Stimulated activated CD4-positive, alpha-beta T cell treated with anti-CD3 and anti-CD28 coated beads, Interleukin-4, amount 100 ng/mL, for 48 hours (primary cell): Measurements from ENCODE around the gene RABEP2.
"Not testable (repeated sequence)": the region's sequence is repeated elsewhere in the genome, so short reads cannot be mapped to it uniquely, and the experiment has no call there.

Experiments
- DNase-seq, 2 donors: peaks; one replicate each; pipeline ENCODE4 v3.0.0-alpha.2; 2020; ENCODE audit warnings: low read depth in 2 of 2

RABEP2 gene

DNA sequence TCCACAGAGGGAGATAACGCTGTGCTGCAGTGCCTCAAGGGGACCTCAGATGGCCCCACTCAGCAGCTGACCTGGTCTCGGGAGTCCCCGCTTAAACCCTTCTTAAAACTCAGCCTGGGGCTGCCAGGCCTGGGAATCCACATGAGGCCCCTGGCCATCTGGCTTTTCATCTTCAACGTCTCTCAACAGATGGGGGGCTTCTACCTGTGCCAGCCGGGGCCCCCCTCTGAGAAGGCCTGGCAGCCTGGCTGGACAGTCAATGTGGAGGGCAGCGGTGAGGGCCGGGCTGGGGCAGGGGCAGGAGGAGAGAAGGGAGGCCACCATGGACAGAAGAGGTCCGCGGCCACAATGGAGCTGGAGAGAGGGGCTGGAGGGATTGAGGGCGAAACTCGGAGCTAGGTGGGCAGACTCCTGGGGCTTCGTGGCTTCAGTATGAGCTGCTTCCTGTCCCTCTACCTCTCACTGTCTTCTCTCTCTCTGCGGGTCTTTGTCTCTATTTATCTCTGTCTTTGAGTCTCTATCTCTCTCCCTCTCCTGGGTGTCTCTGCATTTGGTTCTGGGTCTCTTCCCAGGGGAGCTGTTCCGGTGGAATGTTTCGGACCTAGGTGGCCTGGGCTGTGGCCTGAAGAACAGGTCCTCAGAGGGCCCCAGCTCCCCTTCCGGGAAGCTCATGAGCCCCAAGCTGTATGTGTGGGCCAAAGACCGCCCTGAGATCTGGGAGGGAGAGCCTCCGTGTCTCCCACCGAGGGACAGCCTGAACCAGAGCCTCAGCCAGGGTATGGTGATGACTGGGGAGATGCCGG lies 7.5 kb upstream of the RABEP2 start:
- no peak for DNase-seq

DNA sequence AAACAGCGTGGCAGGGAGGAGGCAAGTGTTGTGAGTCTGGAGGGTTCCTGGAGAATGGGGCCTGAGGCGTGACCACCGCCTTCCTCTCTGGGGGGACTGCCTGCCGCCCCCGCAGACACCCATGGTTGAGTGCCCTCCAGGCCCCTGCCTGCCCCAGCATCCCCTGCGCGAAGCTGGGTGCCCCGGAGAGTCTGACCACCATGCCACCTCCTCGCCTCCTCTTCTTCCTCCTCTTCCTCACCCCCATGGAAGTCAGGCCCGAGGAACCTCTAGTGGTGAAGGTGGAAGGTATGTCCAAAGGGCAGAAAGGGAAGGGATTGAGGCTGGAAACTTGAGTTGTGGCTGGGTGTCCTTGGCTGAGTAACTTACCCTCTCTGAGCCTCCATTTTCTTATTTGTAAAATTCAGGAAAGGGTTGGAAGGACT lies 6.8 kb upstream of the RABEP2 start, which contains the start of gene CD19:
Gene CD19 (plus strand): TSS at position 171 of the 425 bp plus-strand sequence. CDS start 30 bp downstream, at position 201.
- no peak for DNase-seq

DNA sequence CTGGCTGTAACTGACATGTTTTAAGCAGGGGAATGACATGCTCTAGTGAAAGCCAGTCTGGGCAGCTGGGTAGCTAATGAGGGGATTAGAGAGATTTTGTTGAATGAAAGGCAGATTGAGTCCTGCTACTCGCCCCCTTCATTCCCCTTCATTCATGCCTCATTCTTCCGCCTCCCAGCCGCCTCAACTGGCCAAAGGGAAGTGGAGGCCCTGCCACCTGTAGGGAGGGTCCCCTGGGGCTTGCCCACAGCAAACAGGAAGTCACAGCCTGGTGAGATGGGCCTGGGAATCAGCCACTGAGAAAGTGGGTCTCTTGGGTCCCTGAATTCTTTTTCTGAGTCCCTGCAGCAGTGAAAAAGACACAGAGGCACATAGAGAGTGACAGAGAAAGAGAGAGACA lies 5.6 kb upstream of the RABEP2 start:
- DNase-seq, result no peak

DNA sequence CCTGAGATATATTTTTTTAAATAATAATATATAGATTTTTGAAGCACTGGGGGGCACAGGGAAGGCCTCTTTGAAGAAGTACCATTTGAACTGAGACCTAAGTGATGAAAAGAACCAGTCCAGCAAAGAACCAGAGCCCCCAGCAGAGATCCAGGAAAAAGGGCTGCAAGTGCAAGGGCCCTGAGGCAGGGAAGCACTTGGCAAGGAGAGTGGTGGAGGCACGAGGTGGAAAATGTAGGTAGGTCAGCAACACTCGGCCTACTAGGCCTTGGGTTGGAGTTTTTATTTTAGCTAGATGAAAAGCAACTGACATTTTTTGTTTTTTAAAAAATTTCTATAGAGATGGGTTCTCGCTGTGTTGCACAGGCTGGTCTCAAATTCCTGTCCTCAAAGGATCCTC lies 5.2 kb upstream of the RABEP2 start:
- DNase-seq, result no peak

DNA sequence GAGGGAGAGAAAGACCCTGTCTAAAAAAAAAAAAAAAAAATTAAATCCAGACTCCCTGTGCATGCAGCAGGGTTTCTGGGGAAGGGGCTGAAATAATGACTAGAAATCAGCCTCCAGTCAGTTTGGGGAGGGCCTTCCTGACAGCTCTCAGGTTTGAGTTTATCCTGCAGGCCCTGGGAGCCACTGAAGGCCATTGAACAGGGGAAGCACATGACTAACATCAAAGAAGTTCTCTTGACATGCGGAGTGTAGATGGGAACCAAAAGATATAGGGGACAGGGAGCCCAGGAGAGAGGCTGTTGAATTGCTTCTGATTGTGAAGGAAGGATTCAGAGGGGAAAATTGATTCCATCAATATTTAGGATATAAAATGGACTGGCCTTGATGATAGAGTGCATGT lies 2.8 kb upstream of the RABEP2 start:
- no peak for DNase-seq

DNA sequence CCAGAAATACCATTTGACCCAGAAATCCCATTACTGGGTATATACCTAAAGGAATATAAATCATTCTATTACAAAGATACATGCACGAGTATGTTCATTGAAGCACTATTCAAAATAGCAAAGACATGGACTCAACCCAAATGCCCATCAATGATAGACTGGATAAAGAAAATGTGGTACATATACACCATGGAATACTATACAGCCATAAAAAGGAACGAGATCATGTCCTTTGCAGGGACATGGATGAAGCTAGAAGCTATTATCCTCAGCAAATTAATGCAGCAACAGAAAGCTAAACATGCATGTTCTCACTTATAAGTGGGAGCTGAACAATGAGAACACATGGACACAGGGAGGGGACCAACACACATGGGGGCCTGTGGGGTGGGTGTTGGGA lies 1.2 kb upstream of the RABEP2 start:
- DNase-seq, result not testable (repeated sequence)

DNA sequence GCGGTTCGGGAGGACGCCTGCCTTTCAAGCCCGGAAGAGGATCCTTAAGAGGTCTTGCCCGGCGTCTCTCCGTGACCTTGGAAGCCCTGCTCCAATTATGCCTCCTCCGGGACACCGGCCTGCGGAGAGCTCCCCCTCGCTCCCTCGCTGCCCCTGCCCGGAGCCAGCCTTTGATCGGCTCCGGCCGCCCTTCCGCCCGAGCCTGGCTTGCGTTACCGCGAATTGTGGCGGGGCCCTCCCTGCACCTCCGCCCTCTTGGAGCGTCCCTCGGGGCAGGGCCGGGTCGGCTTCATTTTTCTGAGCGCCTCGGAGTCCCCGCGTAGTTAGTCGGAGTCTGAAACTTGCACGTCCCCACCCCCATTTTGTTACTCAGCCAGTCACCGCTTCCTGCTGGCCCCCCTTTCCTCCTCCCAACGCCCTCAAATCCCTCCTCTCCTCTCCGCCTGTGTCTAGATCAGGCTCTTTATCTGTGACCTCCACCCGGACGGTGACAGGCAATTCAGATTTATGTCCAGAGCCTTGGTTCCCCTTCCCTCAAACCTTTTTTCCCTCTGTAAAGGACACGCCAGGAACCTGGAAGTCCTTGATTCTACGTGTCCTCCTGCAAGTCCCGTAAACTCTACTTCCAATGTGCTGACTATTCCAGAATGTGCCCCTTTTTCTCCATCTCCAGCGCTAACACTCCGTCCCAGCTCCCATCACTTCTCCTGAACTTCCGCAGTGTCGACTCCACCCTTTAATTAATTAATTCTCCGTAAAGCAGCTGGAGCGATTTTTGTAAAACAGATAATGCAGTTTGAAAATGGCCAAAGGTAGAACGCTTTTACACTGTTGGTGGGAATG lies 569 bp upstream of the RABEP2 start:
- DNase-seq, result peak; percentile 66 to 77

DNA sequence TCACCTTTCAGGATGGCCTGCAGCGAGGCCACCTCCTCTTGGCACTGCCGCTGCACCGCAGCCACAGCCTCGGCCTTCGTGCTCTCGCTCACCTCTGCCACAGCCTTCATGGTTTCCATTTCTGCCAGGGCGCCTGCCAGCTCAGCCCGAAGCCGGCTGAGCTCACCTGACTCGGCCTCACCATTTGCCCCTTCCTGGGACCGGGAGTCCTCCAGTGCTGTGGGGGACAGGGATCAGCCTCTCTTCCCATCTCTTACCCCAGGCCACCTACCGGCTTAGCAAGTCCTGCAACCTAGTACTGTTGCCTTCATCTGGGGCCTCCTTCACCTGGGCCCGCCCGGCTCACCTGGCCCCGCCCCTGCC lies 658 bp downstream of the RABEP2 start:
- DNase-seq, result no peak

DNA sequence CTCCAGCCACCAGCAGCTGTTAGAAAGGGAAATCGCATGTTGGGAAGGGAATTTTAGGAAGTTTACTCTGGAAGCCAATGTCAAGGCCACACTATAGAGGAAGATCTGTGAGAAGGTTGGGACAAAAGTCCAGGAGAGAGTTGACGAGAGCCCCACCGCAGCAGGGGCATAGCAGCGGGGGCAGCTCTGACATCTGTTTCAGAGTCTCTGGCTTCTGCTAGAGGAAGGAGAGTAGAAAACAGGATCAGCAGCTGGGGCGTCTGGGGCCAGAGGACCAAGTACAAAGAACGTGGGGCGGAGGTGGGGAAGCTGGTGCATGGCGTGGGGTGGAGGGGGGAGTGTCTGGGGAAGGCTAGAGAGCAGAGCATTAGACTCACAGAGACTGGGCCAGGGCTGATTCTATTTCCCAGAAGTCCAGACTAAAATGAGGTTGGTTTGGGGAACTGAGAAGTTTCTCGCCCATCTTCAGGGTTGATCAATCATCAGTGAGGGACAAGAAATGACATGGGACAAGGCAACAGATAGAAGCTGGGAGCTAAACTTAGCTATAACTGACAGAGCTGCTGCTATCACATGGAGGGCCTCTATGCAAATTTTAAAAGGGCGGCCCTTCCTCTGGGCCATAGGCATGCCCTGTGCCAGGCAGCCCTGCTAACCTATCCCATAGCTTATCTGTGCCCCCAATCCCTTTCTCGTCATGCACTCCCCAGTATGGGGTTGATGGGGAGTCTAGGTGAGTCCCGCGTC lies 1.2 kb downstream of the RABEP2 start:
- DNase-seq, result no peak

DNA sequence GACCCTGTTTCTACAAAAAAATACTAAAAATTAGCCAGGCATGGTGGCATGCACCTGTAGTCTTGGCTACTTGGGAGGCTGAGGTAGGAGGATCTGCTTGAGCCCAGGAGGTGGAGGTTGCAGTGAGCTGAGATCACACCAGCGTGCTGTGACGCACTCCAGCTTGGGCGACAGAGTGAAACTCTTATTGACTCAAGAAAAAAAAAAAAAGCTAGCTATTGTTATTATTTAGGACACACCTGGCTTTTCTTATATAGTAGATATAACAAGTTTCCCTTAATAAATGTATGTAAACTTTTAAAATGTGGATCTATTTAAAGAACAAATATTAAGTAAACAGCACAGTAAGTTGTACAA lies 1.8 kb downstream of the RABEP2 start:
- no peak for DNase-seq

DNA sequence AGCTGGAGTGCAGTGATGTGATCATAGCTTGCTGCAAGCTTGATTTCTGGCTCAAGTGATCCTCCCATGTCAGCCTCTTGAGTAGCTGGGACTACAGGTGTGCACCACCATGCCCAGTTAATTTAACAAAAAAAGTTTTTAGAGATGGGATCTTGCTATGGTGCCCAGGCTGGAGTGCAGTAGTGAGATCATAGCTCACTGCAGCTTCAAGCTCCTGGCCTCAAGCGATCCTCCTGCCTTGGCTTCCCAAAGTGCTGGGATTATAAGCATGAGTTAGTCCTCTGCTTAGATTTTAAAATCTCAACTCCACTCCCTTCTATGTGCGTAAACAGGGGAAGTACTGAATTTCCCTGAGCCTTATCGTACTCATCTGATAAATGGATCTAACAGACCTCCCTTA lies 6.3 kb downstream of the RABEP2 start:
- DNase-seq, result no peak

DNA sequence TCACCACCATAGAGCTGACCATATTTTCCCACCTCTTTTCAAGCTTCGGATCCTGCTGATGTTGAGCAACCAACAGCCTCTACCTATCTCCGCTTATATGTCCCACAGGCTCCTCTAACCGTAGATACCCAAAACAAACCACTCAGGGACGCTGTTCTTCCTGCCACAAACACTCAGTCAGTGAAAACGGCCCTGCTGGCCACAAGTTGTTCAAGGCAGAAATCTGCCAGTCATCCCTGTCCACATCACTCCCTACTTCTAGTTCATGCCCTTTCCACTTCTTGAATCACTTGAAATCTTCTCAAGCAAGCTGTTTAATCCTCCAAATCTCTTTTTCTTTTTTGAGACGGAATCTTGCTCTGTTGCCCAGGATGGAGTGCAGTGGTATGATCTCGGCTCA lies 7.9 kb downstream of the RABEP2 start:
- no peak for DNase-seq

DNA sequence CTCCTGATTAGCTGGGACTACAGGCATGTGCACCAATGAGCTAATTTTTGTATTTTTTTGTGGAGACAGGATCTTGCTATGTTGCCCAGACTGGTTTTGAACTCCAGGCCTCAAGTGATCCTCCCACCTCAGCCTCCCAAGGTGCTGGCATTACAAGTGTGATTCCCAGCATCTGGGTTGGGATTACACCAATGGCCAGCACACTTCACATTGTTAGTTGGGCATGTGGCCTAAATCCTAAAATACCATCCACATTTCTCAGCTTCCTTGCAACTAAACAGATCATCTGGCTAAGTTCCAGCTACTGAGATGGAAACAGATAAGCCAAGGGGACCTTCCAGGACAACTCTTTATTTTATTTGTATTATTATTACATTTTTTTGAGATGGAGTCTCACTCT lies 9.9 kb downstream of the RABEP2 start:
- DNase-seq, result no peak

DNA sequence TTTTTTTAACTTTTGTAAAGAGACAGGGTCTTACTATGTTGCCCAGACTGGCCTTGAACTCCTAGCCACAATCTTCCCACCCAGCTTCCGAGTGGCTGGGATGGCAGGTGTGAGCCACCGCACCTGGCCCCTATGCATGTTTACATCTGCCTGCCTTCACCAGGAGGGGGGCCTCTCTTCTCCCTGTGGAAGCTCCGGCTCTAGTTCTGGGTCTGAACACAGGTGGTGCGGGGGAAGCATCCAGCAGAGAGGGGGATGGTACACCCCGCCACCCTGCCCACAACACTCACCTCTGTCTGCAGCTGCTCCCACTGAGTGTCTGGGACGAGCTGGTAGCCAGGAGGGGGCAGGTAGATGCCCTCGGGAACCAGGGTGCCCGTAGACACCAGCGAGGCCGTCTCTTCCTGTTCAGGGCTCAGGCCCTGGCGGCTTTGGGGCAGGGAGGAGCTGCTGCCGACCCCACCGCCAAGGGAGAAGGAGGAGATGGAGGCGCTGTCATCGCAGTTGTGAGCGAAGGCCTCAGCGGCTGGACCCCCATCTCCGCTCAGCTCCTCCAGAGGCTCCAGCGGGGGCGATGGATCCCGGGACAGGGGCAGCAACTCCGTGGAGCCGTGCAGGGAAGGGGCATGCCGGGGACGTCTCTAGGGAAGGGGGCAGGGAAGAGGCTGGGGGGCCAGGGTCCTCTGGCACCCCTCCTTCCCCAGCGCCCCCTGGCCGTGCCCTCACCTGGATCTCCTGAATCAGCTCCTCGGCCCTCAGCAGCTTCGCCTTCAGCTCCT lies 10.9 kb downstream of the RABEP2 start:
- no peak for DNase-seq

DNA sequence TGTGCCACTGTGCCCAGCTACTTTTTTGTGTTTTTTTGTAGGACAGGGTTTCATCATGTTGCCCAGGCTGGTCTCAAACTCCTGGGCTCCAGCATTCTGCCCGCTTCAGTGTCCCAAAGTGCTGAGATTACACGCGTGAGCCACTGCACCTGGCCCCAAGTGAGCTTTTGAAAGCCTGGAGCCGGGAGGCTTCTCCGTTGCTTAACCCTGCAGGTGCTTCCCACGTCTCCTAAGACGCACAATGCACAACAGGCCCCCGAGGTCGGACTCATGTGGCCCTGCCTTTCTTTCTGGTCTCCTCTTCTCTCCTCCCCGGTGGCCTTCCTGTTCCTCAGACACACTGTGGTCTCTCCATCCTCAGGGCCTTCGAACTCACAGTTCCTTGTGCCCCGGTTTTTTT lies 12.5 kb downstream of the RABEP2 start:
- no peak for DNase-seq

DNA sequence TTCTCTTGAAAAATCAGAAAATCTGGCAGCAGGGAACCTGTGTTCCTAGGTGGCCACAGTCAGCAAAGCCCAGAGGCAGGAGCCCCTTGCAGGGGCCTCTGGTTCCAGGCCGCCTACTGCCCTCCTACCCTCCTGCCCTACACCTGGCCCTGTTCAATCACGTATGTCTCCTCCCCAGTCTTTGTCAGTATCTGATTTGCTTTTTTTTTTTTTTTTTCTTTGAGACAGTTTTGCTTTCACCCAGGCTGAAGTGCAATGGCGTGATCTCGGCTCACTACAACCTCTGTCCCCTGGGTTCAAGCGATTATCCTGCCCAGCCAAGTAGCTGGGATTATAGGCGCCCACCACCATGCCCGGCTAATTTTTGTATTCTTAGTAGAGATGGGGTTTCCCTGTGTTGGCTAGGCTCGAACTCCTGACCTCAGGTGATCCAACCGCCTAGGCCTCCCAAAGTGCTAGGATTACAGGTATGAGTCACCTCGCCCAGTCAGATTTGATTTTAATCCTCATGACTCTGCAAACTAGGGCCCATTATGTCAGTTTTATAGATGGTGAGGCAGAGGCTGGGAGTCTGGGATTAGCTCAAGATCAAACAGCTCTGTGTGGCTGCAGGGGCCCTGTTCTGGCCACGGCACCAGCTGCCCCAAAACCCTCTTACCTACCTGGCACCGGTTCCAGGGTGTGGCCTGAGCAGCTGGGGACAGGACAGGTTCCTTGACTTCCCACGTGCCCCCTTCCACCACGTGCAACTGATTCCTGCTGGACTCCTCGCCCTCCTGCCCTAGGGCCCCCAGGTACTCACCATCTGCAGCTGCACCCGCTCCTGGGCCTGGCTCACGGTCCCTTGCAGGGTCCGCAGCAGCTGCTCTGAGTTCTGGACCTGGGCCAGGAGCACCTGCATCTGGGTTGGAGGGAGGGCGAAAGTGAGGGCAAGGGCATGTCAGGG lies 14.7 kb downstream of the RABEP2 start:
- no peak for DNase-seq

DNA sequence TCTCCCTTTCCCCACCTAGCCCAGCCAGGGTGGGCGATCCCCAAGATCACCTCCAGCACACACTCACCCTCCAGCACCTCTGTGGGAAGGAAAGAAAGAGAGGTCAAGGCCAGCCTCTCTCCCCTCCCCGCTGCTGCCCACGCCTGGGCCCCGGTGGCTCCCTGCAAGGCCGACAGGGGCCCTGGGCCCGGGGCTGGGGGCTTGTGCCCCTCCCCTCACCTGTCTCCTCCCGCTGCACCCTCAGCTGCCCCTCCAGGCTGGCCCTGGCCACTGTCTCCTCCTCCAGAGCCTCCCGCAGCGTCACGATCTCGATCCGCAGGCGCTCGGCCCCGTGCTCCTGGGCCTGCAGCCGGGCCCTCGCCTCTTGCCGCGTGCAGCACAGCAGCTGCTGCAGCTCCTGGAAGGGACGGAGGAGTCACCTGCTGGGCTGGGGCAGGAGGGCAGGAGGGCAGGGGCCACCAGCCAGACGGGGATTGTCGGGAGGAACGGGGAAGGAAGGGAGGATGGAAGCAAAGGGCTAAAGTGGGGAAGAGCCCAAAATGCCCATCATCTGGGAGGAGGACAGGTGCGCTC lies 19.2 kb downstream of the RABEP2 start:
- DNase-seq, result no peak

DNA sequence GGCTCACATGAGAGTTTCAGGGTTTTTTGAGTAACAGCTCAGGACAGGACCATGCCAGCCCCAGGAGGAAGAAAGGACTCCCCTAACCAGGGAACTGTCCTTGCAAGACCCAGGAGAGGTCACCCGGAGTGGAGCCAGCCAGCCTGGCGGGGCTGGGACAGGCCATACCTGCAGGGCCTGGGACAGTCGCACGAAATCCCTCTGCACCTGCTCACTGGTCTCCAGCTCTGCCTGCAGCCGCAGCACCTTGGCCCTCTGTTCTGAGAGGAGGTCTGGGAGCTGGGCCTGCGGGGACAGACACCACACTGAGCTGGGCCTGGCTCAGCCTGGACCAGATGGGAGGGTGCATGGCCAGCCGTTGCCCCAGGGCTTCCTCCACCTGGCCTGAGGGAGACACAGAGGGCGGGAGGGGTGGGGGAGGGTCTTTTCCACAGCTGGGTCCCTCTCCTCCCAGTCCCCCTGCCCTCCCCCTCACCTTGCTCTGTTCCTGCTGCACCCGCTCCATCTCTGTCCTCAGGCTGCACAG lies 19.7 kb downstream of the RABEP2 start:
- DNase-seq, result no peak

DNA sequence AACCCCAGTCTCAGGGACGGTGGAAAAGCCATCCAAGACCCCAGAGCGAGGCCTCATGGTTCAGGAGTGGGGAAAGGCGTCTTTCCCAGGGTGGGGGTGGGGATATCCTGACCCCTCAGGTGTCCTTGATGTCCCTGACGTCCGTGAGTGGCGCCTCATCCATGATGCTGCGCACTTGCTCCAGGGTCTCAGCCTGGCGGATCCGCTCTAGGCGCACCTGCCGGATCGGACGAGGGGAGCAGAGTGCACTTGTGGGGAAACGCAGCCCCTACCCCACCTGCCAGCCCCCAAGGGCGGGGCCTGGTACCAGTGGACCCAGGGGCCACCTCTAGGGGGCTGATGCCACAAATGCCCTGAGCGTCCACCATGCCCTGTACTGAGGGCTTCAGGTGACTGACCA lies 20.2 kb downstream of the RABEP2 start:
- DNase-seq, result no peak

DNA sequence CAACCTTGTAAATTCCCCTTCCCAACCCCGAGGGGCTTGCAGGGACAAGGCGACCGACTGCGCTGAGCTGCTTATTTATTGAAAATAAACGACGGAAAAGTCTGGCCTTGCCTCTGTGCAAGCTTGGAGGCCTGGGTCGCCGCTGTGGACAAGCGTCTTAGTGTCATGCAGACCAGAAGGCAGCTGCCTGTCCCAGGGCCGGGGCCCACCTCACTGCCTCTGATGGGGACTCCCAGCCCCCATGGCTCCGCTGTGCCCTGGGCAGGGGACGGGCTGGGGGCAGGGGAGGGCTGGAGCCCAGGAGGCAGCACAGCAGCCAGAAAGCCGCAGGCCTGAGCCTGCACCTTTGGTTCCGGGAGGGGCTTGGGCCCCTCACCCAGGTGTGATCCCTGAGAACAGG lies 20.7 kb downstream of the RABEP2 start:
- no peak for DNase-seq
